HG02884 (cell line): ENCODE measurements around the gene DNAH14.
"Not testable (repeated sequence)": the region's sequence is repeated elsewhere in the genome, so short reads cannot be mapped to it uniquely, and the experiment has no call there.

Experiments
- ATAC-seq: cut with Tn5 transposase; IDR thresholded peaks from one replicate; pipeline ENCODE4 v1.9.1; 2021; ENCODE audit warnings: mild to moderate bottlenecking, moderate library complexity; ENCODE audit not compliant: unreplicated experiment

The DNAH14 gene

GRCh38 chr1:224920930-224921329 is 8.5 kb upstream of the DNAH14 start:
- no peak for ATAC-seq

GRCh38 chr1:224921354-224921753 is 8.1 kb upstream of the DNAH14 start:
- no peak for ATAC-seq

DNA sequence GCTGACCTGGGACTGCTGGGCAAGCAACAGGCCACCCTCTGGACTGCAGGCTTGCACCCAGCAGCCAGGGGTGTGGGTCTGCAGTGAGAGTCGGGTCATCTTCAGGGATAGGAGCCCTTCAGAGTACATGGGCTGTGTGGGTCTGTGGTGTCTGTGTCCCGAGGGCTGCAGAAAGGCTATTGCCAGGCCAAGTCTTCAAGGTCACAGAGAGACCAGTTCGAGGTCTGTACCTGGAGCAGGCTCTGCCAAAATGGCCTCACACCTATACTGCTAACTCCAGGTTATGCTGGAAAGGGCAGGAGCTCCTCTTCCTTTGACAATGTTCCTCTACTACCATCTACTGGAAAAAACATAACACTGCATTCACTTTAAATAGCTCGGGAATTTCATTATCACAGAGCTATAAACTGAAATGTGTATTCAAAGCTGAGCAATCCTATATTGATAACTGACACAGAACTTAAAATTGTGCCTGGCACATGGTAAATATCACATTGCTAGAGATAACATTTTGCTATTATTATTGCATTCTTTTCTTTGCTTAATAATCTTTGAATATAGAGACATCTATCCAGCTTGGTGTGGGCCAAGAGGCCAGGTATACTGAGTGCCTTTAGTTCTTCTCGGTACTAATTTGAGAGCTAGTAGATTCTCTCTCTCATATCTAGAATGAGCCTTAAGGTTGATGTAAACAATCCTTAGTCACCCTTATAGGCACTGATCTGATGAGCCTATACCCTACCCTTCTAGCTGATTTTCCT is 6.9 kb upstream of the DNAH14 start:
- ATAC-seq, result peak; percentile 64

- no peak for ATAC-seq
These were observed 5.7 kb upstream of the DNAH14 start for GRCh38 chr1:224923726-224924125.

- ATAC-seq, result not testable (repeated sequence)
These were observed 1.8 kb upstream of the DNAH14 start for GRCh38 chr1:224927631-224928030.

- no peak for ATAC-seq
These were observed 569 bp upstream of the DNAH14 start for GRCh38 chr1:224928906-224929305.

DNA sequence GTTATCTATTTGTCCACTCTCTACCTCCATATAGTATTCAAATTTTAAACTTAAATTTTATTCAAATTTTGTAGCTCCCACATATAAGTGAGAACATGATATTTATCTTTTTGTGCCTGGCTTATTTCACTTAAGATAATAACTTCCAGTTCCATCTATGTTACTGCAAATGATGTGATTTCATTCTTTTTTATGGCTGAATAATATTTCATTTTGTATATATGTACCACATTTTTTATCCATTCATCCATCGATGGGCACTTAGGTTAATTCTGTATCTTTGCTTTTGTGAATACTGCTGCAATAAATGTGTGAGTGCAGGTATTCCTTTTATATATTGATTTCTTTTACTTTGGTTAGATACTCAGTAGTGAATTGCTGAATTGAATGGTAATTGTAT is 2.1 kb downstream of the DNAH14 start:
- ATAC-seq, result no peak

- ATAC-seq, result no peak
These were observed 3.3 kb downstream of the DNAH14 start for GRCh38 chr1:224932607-224933249.

GRCh38 chr1:224933584-224933983 is 4.1 kb downstream of the DNAH14 start:
- no peak for ATAC-seq

DNA sequence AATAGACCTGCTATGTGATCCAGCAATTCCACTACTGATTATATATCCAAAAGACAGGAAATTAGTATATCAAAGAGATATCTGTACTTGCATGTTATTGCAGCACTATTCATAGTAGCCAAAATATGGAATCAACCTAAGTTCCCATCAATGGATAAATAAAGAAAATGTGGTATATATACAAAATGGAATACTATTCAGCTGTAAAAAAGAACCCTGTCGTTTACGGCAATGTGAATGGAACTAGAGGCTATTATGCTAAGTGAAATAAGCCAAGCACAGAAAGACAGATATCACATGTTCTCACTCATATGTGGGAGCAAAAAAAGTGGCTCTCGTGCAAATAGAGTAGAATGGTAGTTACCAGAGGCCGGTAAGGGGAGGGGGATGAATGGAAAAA is 9.2 kb downstream of the DNAH14 start:
- no peak for ATAC-seq

- ATAC-seq, result no peak
These were observed 10.5 kb downstream of the DNAH14 start for GRCh38 chr1:224939844-224940425.

- ATAC-seq, result not testable (repeated sequence)
These were observed 11.3 kb downstream of the DNAH14 start for GRCh38 chr1:224940735-224941134.

GRCh38 chr1:224945651-224946348 is 16.3 kb downstream of the DNAH14 start:
- not testable (repeated sequence) for ATAC-seq

DNA sequence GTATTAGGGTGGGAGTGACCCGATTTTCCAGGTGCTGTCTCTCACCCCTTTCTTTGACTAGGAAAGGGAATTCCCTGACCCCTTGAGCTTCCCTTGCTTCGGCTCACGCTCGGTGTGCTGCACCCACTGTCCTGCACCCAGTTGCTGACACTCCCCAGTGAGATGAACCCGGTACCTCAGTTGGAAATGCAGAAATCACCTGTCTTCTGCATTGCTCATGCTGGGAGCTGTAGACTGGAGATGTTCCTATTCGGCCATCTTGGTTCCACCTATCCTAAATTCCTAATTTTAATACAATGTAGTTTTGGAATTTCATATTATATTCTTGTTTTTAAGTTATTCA is 16.8 kb downstream of the DNAH14 start:
- not testable (repeated sequence) for ATAC-seq

DNA sequence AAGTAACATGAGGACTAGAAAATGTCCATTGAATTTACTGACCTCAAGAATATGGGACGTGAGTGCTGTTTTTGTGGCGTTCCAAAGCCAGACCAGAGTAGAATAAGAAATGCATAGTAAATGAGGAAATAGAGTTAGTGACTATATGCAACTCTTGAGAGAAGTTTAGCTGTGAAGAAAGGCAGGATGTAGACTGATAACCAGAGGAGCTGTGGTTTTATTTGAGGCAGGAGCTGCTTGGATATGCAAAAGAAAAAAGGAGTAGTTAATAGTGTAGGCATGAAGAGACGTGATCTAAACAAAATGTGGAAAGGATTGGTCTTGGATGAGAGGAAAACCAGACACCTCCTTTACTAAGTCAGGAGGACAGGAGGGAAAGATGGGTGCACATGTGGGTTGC is 28.2 kb downstream of the DNAH14 start:
- no peak for ATAC-seq

DNA sequence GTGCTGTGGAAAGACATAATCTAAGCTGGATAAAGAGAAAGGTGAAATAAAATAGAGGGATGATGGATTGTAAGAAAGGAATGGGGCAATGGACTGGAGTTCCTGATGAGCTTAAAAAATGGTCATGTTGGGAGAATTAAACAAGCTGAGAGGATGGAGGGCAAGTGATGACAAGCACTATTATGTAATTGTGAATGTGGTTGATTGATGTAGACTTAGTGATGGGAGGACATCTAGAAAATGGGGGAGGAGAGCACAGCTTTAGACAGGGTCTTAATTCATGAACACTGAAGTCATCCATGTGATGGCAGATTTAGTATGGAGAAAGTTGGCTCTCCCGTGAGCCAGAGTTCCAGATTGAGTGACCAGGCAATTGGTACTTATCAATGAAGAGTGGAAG is 29.0 kb downstream of the DNAH14 start:
- no peak for ATAC-seq

DNA sequence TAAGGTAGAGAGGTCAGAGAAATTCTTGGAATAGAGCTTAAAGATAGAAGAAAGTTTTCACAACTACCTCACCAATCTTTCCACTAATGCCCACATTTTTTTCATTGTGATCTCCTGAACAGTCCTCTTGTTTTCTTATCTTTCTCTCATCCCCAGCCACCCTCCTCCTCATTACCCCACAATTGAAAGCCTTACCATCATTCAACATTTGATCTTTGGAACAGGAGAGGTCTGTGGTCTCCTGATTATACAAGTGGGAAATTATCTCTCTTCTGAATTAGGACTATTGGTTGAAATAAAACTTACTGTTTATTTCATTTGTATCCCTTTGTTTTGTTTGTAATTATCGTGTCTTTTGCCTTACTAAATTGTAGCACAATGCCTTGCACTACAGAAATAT is 29.6 kb downstream of the DNAH14 start:
- no peak for ATAC-seq

- ATAC-seq, result no peak
These were observed 30.2 kb downstream of the DNAH14 start for GRCh38 chr1:224959656-224960055.

GRCh38 chr1:224980181-224980580 is 50.7 kb downstream of the DNAH14 start:
- ATAC-seq, result no peak

GRCh38 chr1:224981922-224982354 is 52.5 kb downstream of the DNAH14 start:
- not testable (repeated sequence) for ATAC-seq

DNA sequence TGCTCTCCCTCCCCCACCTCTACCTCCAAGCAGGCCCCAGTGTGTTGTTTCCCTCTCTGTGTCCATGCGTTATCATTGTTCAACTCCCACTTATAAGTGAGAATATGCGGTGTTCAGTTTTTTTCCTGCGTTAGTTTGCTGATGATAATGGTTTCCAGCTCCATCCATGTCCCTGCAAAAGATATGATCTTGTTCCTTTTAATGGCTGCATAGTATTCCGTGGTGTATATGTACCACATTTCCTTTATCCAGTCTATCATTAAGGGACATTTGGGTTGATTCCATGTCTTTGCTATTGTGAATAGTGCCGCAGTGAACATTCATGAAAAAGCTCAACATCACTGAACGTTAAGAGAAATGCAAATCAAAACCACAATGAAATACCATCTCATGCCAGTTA is 58.6 kb downstream of the DNAH14 start:
- no peak for ATAC-seq

GRCh38 chr1:224989615-224990014 is 60.1 kb downstream of the DNAH14 start:
- no peak for ATAC-seq
